Mesendoderm (in vitro differentiated cells): Measurements from ENCODE around the gene TNRC6B.

Experiments used
- DNase-seq: peaks from one replicate; pipeline ENCODE4 v3.0.0; 2013
- H2AK5ac ChIP-seq: 2 replicates; pipeline ENCODE4 v1.6.1; 2013; ENCODE audit warnings: low read length, inconsistent platforms
- H2BK120ac ChIP-seq: 2 replicates; pipeline ENCODE4 v1.6.1; 2013; ENCODE audit warnings: low read depth, mild to moderate bottlenecking, low read length, moderate library complexity, mixed read lengths
- H2BK15ac ChIP-seq: replicated peaks from 2 replicates; pipeline ENCODE4 v1.6.1; 2013; ENCODE audit warnings: low read depth, mild to moderate bottlenecking, moderate library complexity
- H2BK5ac ChIP-seq: 2 replicates; pipeline ENCODE4 v1.6.1; 2013; ENCODE audit warnings: low read length, inconsistent platforms
- H3K18ac ChIP-seq: 2 replicates; pipeline ENCODE4 v1.6.1; 2013; ENCODE audit warnings: mild to moderate bottlenecking, low read length, mixed read lengths
- H3K23ac ChIP-seq: one replicate; pipeline ENCODE4 v1.6.1; 2013; ENCODE audit warnings: low read length
- H3K27ac ChIP-seq: 2 replicates; pipeline ENCODE4 v1.5.1; 2013; ENCODE audit warnings: low read depth, mild to moderate bottlenecking, inconsistent platforms, low read length, moderate library complexity
- H3K27me3 ChIP-seq: 2 replicates; pipeline ENCODE4 v1.6.1; 2013; ENCODE audit warnings: low read length, control low read depth, mild to moderate bottlenecking, inconsistent platforms; ENCODE audit not compliant: insufficient read depth, poor library complexity
- H3K36me3 ChIP-seq: 2 replicates; pipeline ENCODE4 v1.6.1; 2013; ENCODE audit warnings: low read length, inconsistent platforms; ENCODE audit not compliant: control insufficient read depth, insufficient read depth
- H3K4ac ChIP-seq: one replicate; pipeline ENCODE4 v1.6.1; 2013; ENCODE audit warnings: low read depth, mild to moderate bottlenecking, low read length, moderate library complexity
- H3K4me1 ChIP-seq: 2 replicates; pipeline ENCODE4 v1.6.1; 2013; ENCODE audit warnings: low read depth, low read length, inconsistent platforms; ENCODE audit not compliant: control insufficient read depth
- H3K4me2 ChIP-seq: 2 replicates; pipeline ENCODE4 v1.6.1; 2013; ENCODE audit warnings: low read length
- H3K4me3 ChIP-seq: 2 replicates; pipeline ENCODE4 v1.5.1; 2013; ENCODE audit warnings: mild to moderate bottlenecking, low read length
- H3K56ac ChIP-seq: one replicate; pipeline ENCODE4 v1.6.1; 2013; ENCODE audit warnings: low read length
- H3K79me1 ChIP-seq: 2 replicates; pipeline ENCODE4 v1.6.1; 2013; ENCODE audit warnings: low read length, inconsistent platforms
- H3K79me2 ChIP-seq: 2 replicates; pipeline ENCODE4 v1.6.1; 2013; ENCODE audit warnings: mild to moderate bottlenecking, low read length; ENCODE audit not compliant: control insufficient read depth, insufficient read depth
- H3K9ac ChIP-seq: 2 replicates; pipeline ENCODE4 v1.6.1; 2013; ENCODE audit warnings: low read length, inconsistent platforms
- H4K5ac ChIP-seq: one replicate; pipeline ENCODE4 v1.6.1; 2013; ENCODE audit warnings: low read length
- H4K8ac ChIP-seq: one replicate; pipeline ENCODE4 v1.6.1; 2013; ENCODE audit warnings: low read depth, mild to moderate bottlenecking, control low read depth, low read length, moderate library complexity
- WGBS: extraction: QIAGEN DNeasy Blood & Tissue Kit; methylation state at CpG from one replicate; pipeline ENCODE4 v1.1.7; 2013; ENCODE audit warnings: low lambda C conversion rate, missing lambda C conversion rate; ENCODE audit not compliant: insufficient coverage; ENCODE audit errors: extremely low coverage; 5-methylcytosine and 5-hydroxymethylcytosine counted together

The TNRC6B gene

GRCh38 chr22:40249286-40249685 is 71.6 kb downstream of the TNRC6B start:
- Histone ChIP-seq H3K18ac (no peak overlapping the region), H4K8ac (no peak overlapping the region), H3K79me2 (peaks cover 9% of the 10 kb centered on the region), H3K4me3 (no peak overlapping the region), H3K4ac (no peak overlapping the region), H3K27ac (no peak overlapping the region), H3K4me2 (no peak overlapping the region), H3K23ac (no peak overlapping the region), H3K36me3 (no peaks in the 10 kb centered on the region), H3K9ac (no peak overlapping the region), H3K56ac (no peak overlapping the region), H2BK5ac (no peak overlapping the region), H3K4me1 (no peaks in the 10 kb centered on the region), H2AK5ac (no peak overlapping the region), H3K27me3 (no peaks in the 10 kb centered on the region), H3K79me1 (peaks cover 4% of the 10 kb centered on the region), H2BK15ac (no peak overlapping the region), H4K5ac (no peak overlapping the region), H2BK120ac (no peak overlapping the region)
- DNase-seq = no peak
- WGBS = no CpG with 5 or more reads among the region's 3 CpGs

GRCh38 chr22:40250608-40251007 is 72.9 kb downstream of the TNRC6B start:
- Histone ChIP-seq H3K79me2 (peaks cover 6% of the 10 kb centered on the region), H2AK5ac (no peak overlapping the region), H3K4me1 (no peaks in the 10 kb centered on the region), H2BK120ac (no peak overlapping the region), H3K79me1 (peaks cover 4% of the 10 kb centered on the region), H2BK15ac (no peak overlapping the region), H3K4me3 (no peak overlapping the region), H3K27me3 (no peaks in the 10 kb centered on the region), H3K27ac (no peak overlapping the region), H3K18ac (no peak overlapping the region), H4K8ac (no peak overlapping the region), H2BK5ac (no peak overlapping the region), H3K4me2 (no peak overlapping the region), H3K36me3 (no peaks in the 10 kb centered on the region), H3K4ac (no peak overlapping the region), H4K5ac (no peak overlapping the region), H3K56ac (no peak overlapping the region), H3K23ac (no peak overlapping the region), H3K9ac (no peak overlapping the region)
- no peak for DNase-seq
- no CpG with 5 or more reads among the region's 3 CpGs for WGBS

- no peaks in the 10 kb centered on the region for H3K36me3 ChIP-seq
- no CpG with 5 or more reads among the region's 4 CpGs for WGBS
These were observed 73.4 kb downstream of the TNRC6B start for GRCh38 chr22:40251106-40251505.

GRCh38 chr22:40252146-40252545 is 74.4 kb downstream of the TNRC6B start:
- Histone ChIP-seq H3K27ac (no peak overlapping the region), H3K4ac (no peak overlapping the region), H3K27me3 (no peaks in the 10 kb centered on the region), H4K5ac (no peak overlapping the region), H2BK15ac (no peak overlapping the region), H3K4me2 (no peak overlapping the region), H3K18ac (no peak overlapping the region), H3K56ac (no peak overlapping the region), H3K79me1 (peaks cover 1% of the 10 kb centered on the region), H3K36me3 (no peaks in the 10 kb centered on the region), H2BK120ac (no peak overlapping the region), H3K79me2 (peaks cover 2% of the 10 kb centered on the region), H3K4me1 (no peaks in the 10 kb centered on the region), H3K9ac (no peak overlapping the region), H3K4me3 (no peak overlapping the region), H2AK5ac (no peak overlapping the region), H2BK5ac (no peak overlapping the region), H4K8ac (no peak overlapping the region), H3K23ac (no peak overlapping the region)
- no CpG with 5 or more reads among the region's 2 CpGs for WGBS
- DNase-seq = no peak

More at GRCh38 chr22:40251106-40251505, 73.4 kb downstream of the TNRC6B start:
- H3K18ac ChIP-seq = no peak overlapping the region
- no peak overlapping the region for H3K4ac ChIP-seq
- H3K4me3 ChIP-seq = no peak overlapping the region
- H3K4me1 ChIP-seq = no peaks in the 10 kb centered on the region
- no peak overlapping the region for H2AK5ac ChIP-seq
- peaks cover 4% of the 10 kb centered on the region for H3K79me1 ChIP-seq
- no peak overlapping the region for H2BK15ac ChIP-seq
- no peak overlapping the region for H3K4me2 ChIP-seq
- H4K8ac ChIP-seq = no peak overlapping the region
- H3K27me3 ChIP-seq = no peaks in the 10 kb centered on the region
- H3K27ac ChIP-seq = no peak overlapping the region
- H4K5ac ChIP-seq = no peak overlapping the region
- no peak overlapping the region for H3K56ac ChIP-seq
- DNase-seq = no peak
- no peak overlapping the region for H3K9ac ChIP-seq
- no peak overlapping the region for H2BK5ac ChIP-seq
- no peak overlapping the region for H2BK120ac ChIP-seq
- peaks cover 6% of the 10 kb centered on the region for H3K79me2 ChIP-seq
- no peak overlapping the region for H3K23ac ChIP-seq

GRCh38 chr22:40256516-40256915 is 78.8 kb downstream of the TNRC6B start:
- Histone ChIP-seq H3K23ac (no peak overlapping the region), H3K4me3 (no peak overlapping the region), H2BK5ac (no peak overlapping the region), H3K9ac (no peak overlapping the region), H3K27me3 (no peaks in the 10 kb centered on the region), H2BK15ac (no peak overlapping the region), H3K36me3 (no peaks in the 10 kb centered on the region), H2BK120ac (no peak overlapping the region), H2AK5ac (no peak overlapping the region), H3K4ac (no peak overlapping the region), H4K5ac (no peak overlapping the region), H3K79me1 (peaks cover 3% of the 10 kb centered on the region), H3K27ac (no peak overlapping the region), H3K79me2 (peaks cover 5% of the 10 kb centered on the region), H3K18ac (no peak overlapping the region), H3K4me1 (no peaks in the 10 kb centered on the region), H4K8ac (no peak overlapping the region), H3K4me2 (no peak overlapping the region), H3K56ac (no peak overlapping the region)
- WGBS = no CpG with 5 or more reads among the region's 4 CpGs
- no peak for DNase-seq

GRCh38 chr22:40258017-40258416 is 80.3 kb downstream of the TNRC6B start:
- H3K4me2 ChIP-seq = no peak overlapping the region
- no peaks in the 10 kb centered on the region for H3K27me3 ChIP-seq
- no peak overlapping the region for H3K27ac ChIP-seq
- no peak overlapping the region for H3K4me3 ChIP-seq
- no peaks in the 10 kb centered on the region for H3K4me1 ChIP-seq
- H2AK5ac ChIP-seq = no peak overlapping the region
- no peak overlapping the region for H3K9ac ChIP-seq
- H3K18ac ChIP-seq = no peak overlapping the region
- no peak overlapping the region for H3K56ac ChIP-seq
- no peak overlapping the region for H4K5ac ChIP-seq
- no peak overlapping the region for H2BK5ac ChIP-seq
- no CpG with 5 or more reads among the region's 1 CpG for WGBS
- no peak overlapping the region for H4K8ac ChIP-seq
- no peak for DNase-seq
- H3K4ac ChIP-seq = no peak overlapping the region
- H3K79me1 ChIP-seq = peaks cover 3% of the 10 kb centered on the region
- no peak overlapping the region for H2BK120ac ChIP-seq
- H2BK15ac ChIP-seq = no peak overlapping the region
- H3K23ac ChIP-seq = no peak overlapping the region
- H3K79me2 ChIP-seq = peaks cover 5% of the 10 kb centered on the region
- no peaks in the 10 kb centered on the region for H3K36me3 ChIP-seq
